DOHH2 (cell line): ENCODE data around the gene HS2ST1.

ENCODE experiments used
- CTCF ChIP-seq: fragments of 200-600 bp; sonication (generic); IDR thresholded peaks from one replicate; pipeline ENCODE4 v1.5.1; 2014; ENCODE audit warnings: antibody characterized with exemption, mild to moderate bottlenecking, low read depth, low read length; ENCODE audit not compliant: poor library complexity, severe bottlenecking
- EZH2phosphoT487 ChIP-seq: fragments of 200-600 bp; sonication (generic); IDR thresholded peaks from 2 replicates; pipeline ENCODE4 v1.6.1; 2017; ENCODE audit warnings: borderline replicate concordance, mild to moderate bottlenecking, antibody characterized with exemption, low read length, moderate library complexity, mixed read lengths

- no peak for TF ChIP-seq CTCF
- no peak for TF ChIP-seq EZH2phosphoT487
Measured at GRCh38 chr1:87064309-87064708, 149.9 kb downstream of the HS2ST1 start.
